ENCODE results near the gene ANAPC10.

The ANAPC10 gene

DNA sequence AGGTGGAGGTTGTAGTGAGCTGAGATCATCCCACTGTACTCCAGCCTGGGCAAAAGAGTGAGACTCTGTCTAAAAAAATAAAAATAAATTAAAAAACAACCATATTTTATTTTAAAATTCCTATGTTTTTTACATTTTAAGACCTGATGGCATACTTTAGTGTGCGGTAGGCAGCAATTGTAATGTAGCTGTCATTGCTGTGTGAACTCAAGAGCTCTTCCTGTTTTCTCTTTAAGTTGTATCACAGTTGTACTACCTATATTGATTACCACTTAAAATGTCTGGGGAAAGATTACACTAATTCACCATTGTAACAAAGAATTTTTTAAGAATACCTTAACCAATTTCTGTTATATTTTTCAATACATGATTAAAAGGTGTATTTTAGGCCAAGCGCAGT lies 27.4 kb upstream of the ANAPC10 start:
- DNase-seq (ENCODE audit: extremely low spot score): no peak
- no peak for TF ChIP-seq FOXK2 (IDR thresholded peaks at IDR 0.05)
- TF ChIP-seq L3MBTL2 (conservative IDR thresholded peaks at IDR 0.05): no peak
- no peak for TF ChIP-seq HDGF (IDR thresholded peaks at IDR 0.05; ENCODE audit: borderline replicate concordance)
- no peak for TF ChIP-seq ZNF384 (IDR thresholded peaks at IDR 0.05)
- no peak for TF ChIP-seq NFRKB (IDR thresholded peaks at IDR 0.05)
- TF ChIP-seq, protein P1, sequence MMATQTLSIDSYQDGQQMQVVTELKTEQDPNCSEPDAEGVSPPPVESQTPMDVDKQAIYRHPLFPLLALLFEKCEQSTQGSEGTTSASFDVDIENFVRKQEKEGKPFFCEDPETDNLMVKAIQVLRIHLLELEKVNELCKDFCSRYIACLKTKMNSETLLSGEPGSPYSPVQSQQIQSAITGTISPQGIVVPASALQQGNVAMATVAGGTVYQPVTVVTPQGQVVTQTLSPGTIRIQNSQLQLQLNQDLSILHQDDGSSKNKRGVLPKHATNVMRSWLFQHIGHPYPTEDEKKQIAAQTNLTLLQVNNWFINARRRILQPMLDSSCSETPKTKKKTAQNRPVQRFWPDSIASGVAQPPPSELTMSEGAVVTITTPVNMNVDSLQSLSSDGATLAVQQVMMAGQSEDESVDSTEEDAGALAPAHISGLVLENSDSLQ (IDR thresholded peaks at IDR 0.05): no peak
- TF ChIP-seq TARDBP (IDR thresholded peaks at IDR 0.05): no peak
- TF ChIP-seq FOXA1 (IDR thresholded peaks at IDR 0.05): no peak
- no peak for TF ChIP-seq FOXM1 (IDR thresholded peaks at IDR 0.05; ENCODE audit: borderline replicate concordance)
- CTCF ChIA-PET: no interaction called here
- POLR2A ChIA-PET: no interaction called here

DNA sequence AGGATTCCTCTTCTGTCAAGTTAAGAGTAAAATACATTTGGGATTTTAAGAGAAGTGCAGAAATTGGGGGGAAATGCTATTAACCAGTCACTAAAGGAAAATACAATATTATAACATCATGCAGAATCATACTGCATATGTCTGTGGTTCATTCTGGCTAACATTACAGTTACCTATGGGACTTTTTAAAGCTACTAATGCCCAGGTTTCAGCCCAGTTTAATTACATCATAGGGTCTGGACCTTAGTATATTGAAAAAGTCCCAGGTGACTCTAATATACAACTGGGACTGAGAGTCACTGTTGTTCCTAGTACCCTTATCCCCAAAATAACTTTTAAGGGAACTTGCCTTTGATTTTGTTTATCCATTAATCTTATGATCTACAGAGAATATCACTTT lies 10.1 kb upstream of the ANAPC10 start:
- no peak for TF ChIP-seq FOXK2 (IDR thresholded peaks at IDR 0.05)
- TF ChIP-seq FOXM1 (IDR thresholded peaks at IDR 0.05; ENCODE audit: borderline replicate concordance): no peak
- no peak for TF ChIP-seq LEF1 (IDR thresholded peaks at IDR 0.05; ENCODE audit: borderline replicate concordance)
- no peak for TF ChIP-seq ARNT (IDR thresholded peaks at IDR 0.05)
- TF ChIP-seq SP1 (IDR thresholded peaks at IDR 0.05): no peak
- TF ChIP-seq CTBP1 (IDR thresholded peaks at IDR 0.05; ENCODE audit: borderline replicate concordance): no peak
- no peak for TF ChIP-seq NFRKB (IDR thresholded peaks at IDR 0.05)
- TF ChIP-seq FOXA1 (IDR thresholded peaks at IDR 0.05): no peak
- no peak for TF ChIP-seq HDGF (IDR thresholded peaks at IDR 0.05; ENCODE audit: borderline replicate concordance)
- TF ChIP-seq ZNF384 (IDR thresholded peaks at IDR 0.05): no peak
- DNase-seq (ENCODE audit: extremely low spot score): no peak
- ChIA-PET CTCF (no interaction called here), POLR2A (interaction anchor here (1.9 kb wide), 1 partner anchor 10 kb away, joined by 7 read pairs; the partner anchor contains the start of genes ABCE1 and ANAPC10)

DNA sequence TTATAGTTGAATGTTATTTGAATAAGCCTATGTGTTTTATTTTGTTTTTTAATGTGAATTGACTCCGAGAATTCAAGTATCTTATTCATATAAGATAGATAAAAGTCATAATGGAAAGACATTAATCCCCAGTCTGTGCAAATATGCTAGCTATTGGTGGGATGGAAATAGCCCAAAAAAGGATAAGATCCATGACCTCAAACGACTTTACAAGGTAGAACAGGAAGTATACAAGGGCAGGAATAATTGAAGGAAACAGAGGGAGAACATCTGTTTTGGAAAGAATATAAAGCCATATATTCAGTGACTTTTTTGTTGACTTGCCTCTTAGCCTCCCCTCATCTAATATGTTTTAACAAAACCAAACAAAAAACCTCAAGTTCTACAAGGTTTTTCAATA lies 9.1 kb upstream of the ANAPC10 start:
- ChIA-PET CTCF (no interaction called here), POLR2A (interaction anchor here (1.0 kb wide), 1 partner anchor 9 kb away, joined by 3 read pairs; the partner anchor contains the start of genes ABCE1 and ANAPC10)
- TF ChIP-seq FOXA1 (IDR thresholded peaks at IDR 0.05): no peak
- TF ChIP-seq CTBP1 (IDR thresholded peaks at IDR 0.05; ENCODE audit: borderline replicate concordance): no peak
- no peak for TF ChIP-seq SUZ12 (IDR thresholded peaks at IDR 0.05)
- TF ChIP-seq ARNT (IDR thresholded peaks at IDR 0.05): no peak
- no peak for TF ChIP-seq ELF4 (IDR thresholded peaks at IDR 0.05)
- no peak for TF ChIP-seq HDGF (IDR thresholded peaks at IDR 0.05; ENCODE audit: borderline replicate concordance)
- TF ChIP-seq L3MBTL2 (conservative IDR thresholded peaks at IDR 0.05): no peak
- DNase-seq (ENCODE audit: extremely low spot score): no peak

DNA sequence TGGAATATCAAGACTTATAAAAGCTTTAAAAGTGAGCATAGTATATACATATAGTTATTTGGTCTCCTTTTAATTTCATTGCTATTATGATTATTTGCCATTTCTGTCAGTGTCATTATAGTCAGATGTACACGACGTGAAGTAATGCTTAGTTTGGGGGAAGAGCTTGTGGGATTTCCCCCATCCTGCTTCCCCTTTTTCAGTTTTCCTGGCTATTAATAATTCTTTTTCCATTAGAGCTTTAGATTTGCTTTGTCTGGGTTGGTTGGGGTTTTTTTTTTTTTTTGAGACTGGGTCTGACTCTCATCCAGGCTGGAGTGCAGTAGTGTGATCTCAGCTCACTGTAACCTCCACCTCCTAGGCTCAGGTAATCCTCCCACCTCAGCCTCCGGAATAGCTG lies 5.5 kb upstream of the ANAPC10 start:
- POLR2A ChIA-PET: no interaction called here
- CTCF ChIA-PET: no interaction called here
- TF ChIP-seq SUZ12 (IDR thresholded peaks at IDR 0.05) (no peak), L3MBTL2 (conservative IDR thresholded peaks at IDR 0.05) (no peak), ELF4 (IDR thresholded peaks at IDR 0.05) (no peak), NFRKB (IDR thresholded peaks at IDR 0.05) (no peak), ARNT (IDR thresholded peaks at IDR 0.05) (no peak), SP1 (IDR thresholded peaks at IDR 0.05) (no peak), ZNF384 (IDR thresholded peaks at IDR 0.05) (no peak), FOXM1 (IDR thresholded peaks at IDR 0.05; ENCODE audit: borderline replicate concordance) (no peak), LEF1 (IDR thresholded peaks at IDR 0.05; ENCODE audit: borderline replicate concordance) (no peak)
- no peak for DNase-seq (ENCODE audit: extremely low spot score)

DNA sequence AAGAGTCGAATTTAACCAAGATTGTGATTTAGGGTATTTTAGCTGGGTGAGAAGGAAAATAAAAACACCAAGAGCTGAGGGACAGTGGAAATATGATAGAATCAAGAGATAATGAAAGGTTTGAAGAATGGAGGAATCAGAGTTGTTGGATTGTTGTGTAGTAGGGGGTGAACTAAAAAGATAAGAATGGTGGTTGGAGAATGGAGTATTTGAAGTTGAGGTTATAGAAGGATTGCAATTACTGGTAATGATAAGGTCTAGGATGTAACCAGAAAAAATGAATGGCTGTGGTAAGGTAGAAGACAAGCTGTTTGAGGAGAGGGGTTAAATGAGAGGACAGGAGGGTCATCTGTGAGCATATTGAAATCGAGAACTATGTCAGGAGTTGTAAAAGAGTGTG lies 4.6 kb upstream of the ANAPC10 start:
- ChIA-PET CTCF (no interaction called here), POLR2A (no interaction called here)
- TF ChIP-seq SP1 (IDR thresholded peaks at IDR 0.05): no peak
- no peak for TF ChIP-seq L3MBTL2 (conservative IDR thresholded peaks at IDR 0.05)
- TF ChIP-seq NFRKB (IDR thresholded peaks at IDR 0.05): no peak
- TF ChIP-seq FOXK2 (IDR thresholded peaks at IDR 0.05): no peak
- TF ChIP-seq FOXM1 (IDR thresholded peaks at IDR 0.05; ENCODE audit: borderline replicate concordance): no peak
- TF ChIP-seq ARNT (IDR thresholded peaks at IDR 0.05): no peak
- TF ChIP-seq HDGF (IDR thresholded peaks at IDR 0.05; ENCODE audit: borderline replicate concordance): no peak
- TF ChIP-seq SUZ12 (IDR thresholded peaks at IDR 0.05): no peak
- TF ChIP-seq, protein P1 (IDR thresholded peaks at IDR 0.05): no peak
- no peak for TF ChIP-seq CTBP1 (IDR thresholded peaks at IDR 0.05; ENCODE audit: borderline replicate concordance)
- no peak for TF ChIP-seq TARDBP (IDR thresholded peaks at IDR 0.05)
- TF ChIP-seq FOXA1 (IDR thresholded peaks at IDR 0.05): no peak
- no peak for TF ChIP-seq ZNF384 (IDR thresholded peaks at IDR 0.05)
- no peak for TF ChIP-seq ELF4 (IDR thresholded peaks at IDR 0.05)
- TF ChIP-seq BHLHE40 (IDR thresholded peaks at IDR 0.05; ENCODE audit: borderline replicate concordance): no peak
- no peak for TF ChIP-seq LEF1 (IDR thresholded peaks at IDR 0.05; ENCODE audit: borderline replicate concordance)
- no peak for DNase-seq (ENCODE audit: extremely low spot score)

DNA sequence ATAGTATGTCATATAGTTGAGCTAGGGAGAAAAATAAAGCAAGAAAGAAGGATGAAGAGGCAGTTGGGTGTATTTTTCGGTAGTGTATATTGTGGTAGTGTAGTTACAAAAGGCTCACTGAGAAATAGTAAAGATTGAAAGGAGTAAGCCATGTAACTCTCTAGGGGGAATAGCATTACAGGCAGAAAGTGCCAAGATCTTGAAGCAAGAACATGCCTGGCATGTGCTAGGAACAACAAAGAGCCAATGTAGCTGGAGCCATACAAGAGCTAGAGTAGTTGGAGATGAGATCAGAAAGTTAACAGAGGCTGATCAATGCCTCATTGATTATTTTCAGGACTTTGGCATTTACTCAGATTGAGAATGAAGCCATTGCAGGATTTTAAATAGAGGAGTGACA lies 3.1 kb upstream of the ANAPC10 start:
- TF ChIP-seq BHLHE40 (IDR thresholded peaks at IDR 0.05; ENCODE audit: borderline replicate concordance) (no peak), NFRKB (IDR thresholded peaks at IDR 0.05) (no peak), FOXA1 (IDR thresholded peaks at IDR 0.05) (no peak)
- ChIA-PET CTCF (no interaction called here), POLR2A (no interaction called here)

DNA sequence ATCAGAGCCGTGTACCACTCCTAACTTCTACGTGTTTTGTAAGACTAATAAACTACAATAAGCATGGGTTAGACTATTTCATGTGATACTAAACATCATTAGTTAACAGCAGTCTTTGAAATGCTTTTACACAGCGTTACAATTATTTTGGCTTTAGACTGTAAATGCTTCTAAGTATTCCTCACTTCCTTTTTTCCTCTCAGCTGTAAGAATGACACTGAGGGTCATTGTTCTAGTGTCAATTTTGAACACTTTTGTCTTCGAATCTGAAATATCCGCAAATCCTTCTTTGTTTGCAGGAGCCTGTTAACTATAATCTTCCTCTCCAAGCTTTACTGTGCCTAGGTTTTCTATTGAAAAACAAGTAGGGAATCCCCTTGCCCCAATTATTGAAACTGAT lies 1.7 kb upstream of the ANAPC10 start:
- ChIA-PET POLR2A (no interaction called here), CTCF (no interaction called here)
- TF ChIP-seq L3MBTL2 (conservative IDR thresholded peaks at IDR 0.05): no peak
- TF ChIP-seq LEF1 (IDR thresholded peaks at IDR 0.05; ENCODE audit: borderline replicate concordance): no peak
- TF ChIP-seq BHLHE40 (IDR thresholded peaks at IDR 0.05; ENCODE audit: borderline replicate concordance): no peak
- no peak for TF ChIP-seq SP1 (IDR thresholded peaks at IDR 0.05)
- TF ChIP-seq ARNT (IDR thresholded peaks at IDR 0.05): no peak
- TF ChIP-seq TARDBP (IDR thresholded peaks at IDR 0.05): no peak
- no peak for DNase-seq (ENCODE audit: extremely low spot score)

More for the DNA sequence above, 3.1 kb upstream of the ANAPC10 start:
- DNase-seq (ENCODE audit: extremely low spot score): no peak

Data from HEK293T (cell line).